ENCODE data around the gene SAT2.
A peak's percentile ranks its signal among the peaks of the same experiment; 100 is the strongest.
"Not testable (repeated sequence)": the region's sequence is repeated elsewhere in the genome, so short reads cannot be mapped to it uniquely, and the experiment has no call there.

Gene SAT2

DNA sequence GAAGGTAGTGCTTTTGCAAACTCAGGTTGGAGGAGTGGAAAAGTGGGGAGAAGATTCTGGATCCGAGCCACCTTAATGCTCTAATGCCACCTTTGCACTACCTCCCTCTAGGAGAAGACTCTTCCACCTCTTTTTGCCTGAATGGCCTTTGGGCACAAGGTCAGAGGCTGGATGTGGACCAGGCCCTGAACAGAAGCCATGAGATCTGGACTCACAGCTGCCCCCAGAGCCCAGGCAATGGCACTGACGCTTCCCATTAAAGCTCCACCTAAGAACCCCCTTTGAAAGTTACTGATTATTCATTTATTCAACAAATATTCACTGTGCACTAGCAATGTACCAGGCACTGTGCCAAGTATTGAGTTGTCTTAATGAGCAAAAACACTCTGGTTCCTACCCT, 5.5 kb upstream of the SAT2 start:
- DNase-seq = no peak

DNA sequence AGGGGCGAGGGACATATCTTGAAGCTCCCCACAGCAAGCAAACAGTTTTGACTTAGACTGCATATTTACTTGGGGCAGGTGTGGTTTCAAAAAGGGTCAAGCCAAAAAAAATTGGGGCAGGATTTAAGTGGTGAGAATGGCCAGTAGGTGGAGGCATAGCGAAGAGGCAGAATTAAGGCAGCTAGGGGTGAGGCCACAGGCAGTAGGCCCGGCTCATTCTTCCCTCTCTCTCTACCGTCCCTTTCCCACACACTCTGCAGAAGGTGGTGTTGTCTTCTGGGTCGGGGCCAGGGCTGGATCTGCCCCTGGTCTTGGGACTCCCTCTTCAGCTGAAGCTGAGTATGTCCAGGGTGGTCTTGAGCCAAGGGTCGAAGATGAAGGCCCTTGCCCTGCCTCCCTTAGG, 4.9 kb upstream of the SAT2 start:
- DNase-seq = no peak

DNA sequence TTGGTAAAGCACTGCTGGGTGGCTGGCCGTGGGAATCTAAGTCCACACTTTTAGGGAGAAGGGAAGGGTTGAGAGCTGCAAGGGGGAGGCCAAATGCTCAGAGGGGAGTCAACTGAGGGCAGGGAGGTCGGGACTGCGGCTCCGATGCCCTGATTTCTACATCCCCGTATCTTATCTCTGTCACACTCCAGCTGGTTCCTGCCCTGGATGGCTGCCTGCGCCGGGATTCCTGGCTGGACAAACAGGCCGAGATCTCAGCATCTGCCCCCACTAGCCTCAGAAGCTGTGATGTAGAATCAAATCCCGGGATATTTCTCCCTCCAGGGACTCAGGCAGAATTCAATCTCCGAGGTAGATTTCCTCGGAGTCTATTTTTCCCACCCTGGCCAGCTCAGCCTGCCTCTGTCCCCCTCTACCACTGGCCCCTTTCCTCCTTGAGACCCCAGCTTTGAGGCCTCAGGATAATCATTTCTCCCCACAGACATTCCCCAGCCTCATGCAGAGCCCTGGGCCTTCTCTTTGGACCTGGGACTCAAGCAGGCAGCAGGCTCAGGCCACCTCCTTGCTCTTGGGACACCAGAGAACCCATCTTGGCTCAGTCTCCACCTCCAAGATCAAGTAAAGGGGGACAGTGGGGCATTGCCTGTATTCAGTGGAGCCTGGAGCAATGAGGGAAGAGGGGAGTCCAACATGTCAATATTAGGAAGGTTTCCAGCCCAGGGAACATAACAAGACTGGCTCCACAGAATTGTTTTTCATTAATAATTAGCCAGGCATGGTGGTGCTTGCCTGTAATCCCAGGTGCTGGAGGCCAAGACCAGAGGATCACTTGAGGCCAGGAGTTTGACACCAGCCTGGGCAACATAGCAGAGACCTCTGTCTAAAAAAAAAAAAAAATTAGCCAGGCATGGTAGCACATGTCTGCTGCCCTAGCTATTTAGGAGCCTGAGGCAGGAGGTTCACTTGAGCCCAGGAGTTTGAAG, 4.1 kb upstream of the SAT2 start:
- DNase-seq = no peak

DNA sequence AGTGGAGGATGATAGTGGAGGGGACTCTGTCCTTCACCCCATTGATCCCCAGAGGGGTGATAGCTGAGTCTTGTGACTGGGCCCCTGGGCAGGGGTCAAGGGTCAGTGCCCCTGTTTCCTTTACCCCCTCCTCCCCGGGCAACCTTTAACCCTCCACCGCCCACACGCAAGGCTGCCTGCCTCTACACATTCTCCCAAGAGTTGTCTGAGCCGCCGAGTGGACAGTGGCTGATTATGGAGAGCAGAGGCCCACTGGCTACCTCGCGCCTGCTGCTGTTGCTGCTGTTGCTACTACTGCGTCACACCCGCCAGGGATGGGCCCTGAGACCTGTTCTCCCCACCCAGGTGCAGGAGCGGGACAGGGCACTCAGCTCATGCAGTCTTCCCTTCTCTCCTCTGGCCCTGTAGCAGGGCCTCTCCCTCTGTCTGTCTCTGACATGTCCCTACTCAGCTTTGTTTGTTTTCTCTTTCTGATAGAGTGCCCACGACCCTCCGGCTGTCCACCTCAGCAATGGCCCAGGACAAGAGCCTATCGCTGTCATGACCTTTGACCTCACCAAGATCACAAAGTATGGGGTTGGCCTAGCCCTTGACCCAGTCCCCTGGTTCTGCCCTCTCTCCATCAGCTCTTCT, 2.4 kb upstream of the SAT2 start, which contains the start of gene SHBG:
Gene SHBG (plus strand): TSS at position 197 of the 633 bp plus-strand sequence. CDS start 38 bp downstream, at position 235.
- no peak for DNase-seq

DNA sequence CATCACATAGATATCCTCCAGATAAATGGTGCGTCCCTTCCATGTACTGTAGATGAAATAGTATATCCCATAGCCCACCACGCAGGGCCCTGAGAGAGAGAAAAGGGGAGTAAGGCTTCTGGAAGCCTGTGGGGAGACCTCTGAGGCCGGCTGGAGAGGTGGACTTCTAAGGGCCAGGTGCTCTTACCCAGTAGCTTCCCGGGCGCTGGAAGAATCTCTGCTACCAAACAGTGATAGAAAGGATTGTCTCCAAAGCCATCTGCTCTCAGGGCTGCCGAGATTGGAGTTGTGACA, 718 bp downstream of the SAT2 start:
- no peak for DNase-seq

DNA sequence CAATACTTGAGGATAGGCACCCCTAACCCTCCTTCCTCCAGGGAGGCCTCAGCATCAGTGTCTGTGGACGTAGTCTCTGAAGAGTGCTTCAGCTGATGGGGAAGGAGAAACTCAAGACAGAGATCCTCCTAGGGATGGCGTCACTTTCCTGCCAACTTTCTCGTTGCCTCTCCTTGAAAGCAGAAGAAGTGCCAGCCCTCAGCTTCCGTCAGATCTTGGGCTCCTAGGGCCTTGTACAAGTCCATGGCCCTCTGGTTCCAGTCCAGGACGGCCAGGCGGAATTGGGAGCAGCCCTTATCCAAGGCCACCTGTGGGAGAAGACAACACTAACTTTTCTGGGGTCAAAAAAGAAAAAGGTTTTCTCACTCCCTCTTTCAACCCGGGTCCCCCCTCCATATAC, 1.3 kb downstream of the SAT2 start:
- DNase-seq = no peak

DNA sequence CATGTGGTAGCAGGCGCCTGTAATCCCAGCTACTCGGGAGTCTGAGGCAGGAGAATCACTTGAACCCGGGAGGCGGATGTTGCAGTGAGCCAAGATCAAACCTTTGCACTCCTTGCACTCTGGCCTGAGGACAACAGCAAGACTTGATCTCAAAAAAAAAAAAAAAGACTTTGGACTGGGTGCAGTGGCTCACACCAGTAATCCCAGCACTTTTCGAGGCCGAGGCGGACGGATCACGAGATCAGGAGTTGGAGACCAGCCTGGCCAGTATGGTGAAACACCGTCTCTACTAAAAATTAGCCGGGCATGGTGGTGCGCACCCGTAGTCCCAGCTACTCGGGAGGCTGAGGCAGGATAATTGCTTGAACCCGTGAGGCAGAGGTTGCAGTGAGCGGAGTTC, 1.9 kb downstream of the SAT2 start:
- DNase-seq = not testable (repeated sequence)

DNA sequence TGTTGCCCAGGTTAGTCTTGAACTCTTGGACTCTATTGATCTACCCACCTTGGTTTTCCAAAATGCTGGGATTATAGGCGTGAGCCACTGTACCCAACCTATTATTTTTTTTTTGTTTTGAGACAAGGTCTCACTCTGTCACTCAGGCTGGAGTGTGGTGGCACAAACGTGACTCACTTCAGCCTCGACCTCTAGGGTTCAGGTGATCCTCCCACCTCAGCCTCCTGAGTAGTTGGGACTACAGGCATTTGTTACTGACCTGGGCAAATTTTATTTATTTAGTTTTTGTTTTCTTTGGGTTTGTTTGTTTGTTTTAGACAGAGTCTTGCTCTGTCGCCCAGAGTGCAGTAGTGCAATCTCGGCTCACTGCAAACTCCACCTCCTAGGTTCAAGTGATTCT, 4.0 kb downstream of the SAT2 start:
- DNase-seq = no peak

DNA sequence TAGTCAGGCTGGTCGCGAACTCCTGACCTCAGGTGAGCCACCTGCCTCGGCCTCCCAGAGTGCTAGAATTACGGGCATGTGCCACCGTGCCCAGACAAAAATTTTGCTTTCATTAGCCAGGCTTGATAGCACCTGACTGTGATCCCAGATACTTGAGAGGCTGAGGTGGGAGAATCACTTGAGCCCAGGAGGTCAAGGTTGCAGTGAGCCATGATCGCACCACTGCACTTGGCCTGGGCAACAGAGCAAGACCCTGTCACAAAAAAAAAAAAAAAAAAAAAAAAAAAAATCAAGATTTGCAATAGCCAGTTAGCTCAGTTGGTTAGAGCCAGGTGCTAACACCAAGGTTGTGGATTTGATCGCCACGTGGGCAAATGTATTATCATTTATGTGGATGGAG, 6.8 kb downstream of the SAT2 start:
- no peak for DNase-seq

DNA sequence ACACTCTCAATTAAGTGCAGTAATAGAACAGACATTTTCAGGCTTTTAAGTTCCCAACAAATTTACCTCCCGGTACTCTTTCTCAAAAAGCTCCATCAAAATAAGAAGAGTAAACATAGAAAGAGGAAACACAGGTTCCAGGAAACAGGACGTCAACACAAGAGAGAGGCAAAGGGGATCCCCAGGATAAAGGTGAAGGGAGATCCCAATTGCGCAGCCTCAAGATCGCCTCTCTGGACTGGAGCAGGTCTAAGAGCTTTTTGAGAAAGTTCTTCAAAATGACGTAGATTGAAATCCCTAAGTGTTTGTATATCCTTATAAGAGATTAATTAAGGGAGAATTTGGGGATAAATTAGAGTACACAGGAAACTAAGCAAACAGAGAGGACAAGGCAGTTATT, 9.0 kb downstream of the SAT2 start:
- DNase-seq = no peak

DNA sequence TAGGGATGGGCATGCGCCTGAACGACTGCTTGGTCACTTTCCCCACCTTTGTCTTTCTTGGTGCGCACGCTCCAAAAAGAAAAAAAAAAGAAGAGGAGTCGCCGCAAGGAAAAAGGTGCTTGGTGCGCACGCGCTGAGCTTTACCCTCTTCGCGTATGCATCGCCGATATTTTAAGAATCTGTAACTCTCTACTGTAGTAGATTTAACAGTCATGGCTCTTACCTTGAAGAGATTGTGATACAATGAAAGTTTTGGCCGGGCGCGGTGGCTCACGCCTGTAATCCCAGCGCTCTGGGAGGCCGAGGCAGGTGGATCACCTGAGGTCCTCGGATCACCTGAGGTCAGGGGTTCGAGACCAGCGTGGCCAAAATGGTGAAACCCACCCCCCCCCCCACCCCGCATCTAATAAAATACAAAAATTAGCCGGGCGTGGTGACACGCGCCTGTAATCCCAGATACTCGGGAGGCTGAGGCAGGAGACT, 12.3 kb downstream of the SAT2 start:
- no peak for DNase-seq

DNA sequence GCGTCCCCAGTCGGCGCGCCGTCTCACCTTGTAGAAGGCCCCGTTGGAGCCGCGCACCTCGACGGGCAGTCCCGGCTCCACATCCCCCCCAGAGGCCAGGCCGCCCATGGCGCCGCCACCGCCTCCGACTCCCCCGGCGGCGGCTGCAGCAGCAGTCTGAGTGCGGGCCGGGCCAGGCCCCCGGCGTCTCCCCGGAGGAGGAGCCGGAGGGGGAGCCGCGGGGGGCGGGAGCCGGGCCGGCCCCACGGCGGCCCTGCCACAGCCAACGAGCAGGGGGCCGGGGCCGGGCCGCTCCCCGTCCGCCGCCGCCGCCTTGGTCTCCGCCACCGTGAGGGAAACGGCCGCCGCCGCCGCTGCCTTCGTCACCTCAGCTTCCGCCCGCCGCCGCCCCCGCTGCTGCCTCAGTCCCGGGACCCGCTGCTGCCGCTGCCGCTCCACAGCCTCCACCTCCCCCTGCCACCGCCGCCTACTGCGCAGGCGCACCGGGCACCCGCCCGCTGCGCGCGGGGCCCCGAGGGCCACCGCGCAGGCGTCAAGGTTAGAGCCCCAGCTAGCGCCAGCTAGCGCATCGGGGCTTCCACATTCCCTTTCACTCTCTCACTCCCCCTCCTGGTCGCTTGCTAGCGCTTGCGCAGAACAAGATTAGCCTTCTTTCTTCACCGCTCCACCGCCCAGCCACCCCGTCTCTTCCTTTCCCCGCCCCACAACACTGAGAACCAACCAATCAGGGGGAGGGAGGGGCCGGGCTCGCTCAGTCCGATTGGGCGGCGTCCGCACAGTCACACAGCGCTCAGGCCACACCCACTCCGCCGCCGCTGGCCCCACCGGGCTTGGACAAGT, 13.0 kb downstream of the SAT2 start, which contains the start of gene FXR2:
Gene FXR2 (minus strand): TSS at position 473 of the 840 bp plus-strand sequence. CDS start 365 bp downstream, at position 108.
- peak; percentile 96 to 99 (median 98) for DNase-seq

DNA sequence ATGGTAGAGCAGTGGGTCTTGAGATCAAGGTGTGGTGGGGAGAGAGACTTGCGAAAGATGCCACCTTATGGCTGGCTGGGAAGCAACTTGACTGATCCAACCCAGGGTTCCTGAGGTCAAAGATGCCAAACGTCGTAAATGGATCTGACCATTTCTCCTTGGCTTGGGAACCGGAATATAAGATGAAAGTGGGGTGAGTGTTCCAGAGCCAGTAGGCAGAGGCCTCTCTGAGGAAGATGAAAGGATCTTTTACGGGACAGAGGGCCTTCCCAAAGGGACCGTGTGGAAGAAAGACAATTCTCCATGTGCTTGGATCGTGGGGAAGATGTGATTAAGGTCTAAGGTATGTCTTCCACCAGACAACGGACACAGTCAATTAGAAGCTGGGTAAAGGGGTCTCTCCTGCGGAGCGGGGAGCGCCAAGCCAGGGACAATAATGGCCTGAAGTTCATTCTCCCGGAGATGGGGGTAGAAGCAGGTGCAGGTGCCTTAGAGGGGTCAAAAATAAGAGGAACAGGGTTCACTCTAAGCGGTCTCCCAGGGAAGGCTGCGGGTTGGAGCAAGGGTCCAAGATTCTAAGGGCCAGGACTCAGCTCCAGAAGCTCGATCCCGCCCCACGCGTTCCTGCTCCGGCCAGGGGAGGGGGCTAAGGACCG, 13.7 kb downstream of the SAT2 start:
- no peak for DNase-seq

DNA sequence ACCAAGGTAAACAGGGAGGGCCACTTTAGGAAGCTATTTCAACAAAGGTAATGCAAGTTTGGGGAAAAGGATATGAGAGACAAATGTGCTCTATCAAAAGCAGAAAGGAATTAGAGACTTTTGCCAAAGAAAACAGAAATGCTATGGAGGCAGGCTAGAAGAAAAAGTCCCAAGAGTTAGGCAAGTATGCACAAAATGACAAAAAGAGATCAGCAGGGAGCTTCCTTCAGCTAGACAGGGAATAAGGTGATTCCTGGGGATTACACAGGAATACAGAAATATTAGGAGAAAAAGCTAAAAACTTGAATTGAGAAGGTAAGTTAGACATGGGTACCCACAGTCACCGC, 15.4 kb downstream of the SAT2 start:
- no peak for DNase-seq

DNA sequence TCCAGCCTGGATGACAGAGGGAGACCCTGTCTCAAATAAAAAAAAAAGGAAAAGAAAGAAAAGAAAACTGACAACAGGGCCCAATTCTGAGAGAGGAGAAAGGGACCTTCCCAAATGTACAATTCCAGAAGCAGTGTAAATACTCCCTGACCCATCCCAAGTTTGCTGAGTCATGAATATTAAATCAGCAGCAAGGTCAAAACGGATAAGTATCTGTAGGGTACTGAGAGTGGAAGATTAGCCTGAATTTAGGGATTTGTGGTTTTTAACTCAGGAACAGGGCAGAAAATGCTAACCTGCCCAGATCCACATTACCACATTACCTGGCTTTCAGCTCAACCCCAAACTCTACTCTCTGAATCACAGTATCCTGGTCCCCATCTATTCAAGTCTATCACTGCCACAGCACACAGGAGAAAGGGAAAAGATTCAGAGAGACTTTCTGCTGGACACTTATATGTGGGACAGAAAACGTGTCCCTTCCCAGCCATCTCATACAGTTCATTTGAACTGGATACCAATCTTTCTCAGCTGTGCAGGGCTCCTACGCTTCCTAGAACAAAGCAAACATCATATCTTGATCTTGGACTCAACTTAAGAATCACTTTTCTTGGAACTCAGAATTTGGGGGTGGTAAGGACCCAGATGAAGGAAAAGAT, 15.9 kb downstream of the SAT2 start:
- DNase-seq = no peak

DNA sequence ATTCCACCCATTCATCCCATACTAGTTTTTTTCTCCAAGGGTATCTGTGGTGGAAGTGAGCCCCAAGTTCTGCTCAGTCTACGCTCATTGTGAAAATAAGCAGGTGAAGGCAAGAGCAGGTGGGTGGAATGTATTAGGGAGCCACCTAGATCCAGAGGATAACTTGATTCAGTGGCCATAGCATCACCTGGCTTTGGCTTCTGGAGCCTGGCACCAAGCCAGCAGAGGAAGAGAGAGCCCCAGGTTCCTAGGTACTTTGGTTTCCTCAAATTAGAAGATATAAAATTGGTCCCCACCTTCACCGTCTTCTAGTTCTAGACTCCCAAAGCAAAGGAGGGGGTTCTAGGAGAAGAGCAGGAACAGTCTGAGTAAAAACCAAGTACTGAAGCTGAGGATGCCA, 17.0 kb downstream of the SAT2 start:
- no peak for DNase-seq

DNA sequence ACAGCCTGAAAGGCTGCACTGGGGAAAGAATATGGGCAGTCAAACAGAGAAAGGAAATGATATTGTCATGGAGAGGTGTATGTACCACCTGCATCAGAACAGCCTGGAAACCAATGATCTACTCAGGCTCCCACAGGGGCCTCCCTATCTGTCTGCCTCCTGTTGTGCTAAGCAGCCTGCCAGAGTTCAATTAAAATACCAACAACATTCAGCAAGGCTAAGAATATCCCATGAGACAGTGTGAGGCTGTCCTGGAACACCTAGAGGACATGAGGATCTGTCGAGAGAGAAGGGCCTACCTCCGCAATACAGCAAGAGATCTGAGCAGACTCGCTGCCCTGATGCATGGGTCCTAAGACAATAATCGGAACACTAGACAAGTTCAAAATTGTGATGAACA, 21.3 kb downstream of the SAT2 start:
- no peak for DNase-seq

DNA sequence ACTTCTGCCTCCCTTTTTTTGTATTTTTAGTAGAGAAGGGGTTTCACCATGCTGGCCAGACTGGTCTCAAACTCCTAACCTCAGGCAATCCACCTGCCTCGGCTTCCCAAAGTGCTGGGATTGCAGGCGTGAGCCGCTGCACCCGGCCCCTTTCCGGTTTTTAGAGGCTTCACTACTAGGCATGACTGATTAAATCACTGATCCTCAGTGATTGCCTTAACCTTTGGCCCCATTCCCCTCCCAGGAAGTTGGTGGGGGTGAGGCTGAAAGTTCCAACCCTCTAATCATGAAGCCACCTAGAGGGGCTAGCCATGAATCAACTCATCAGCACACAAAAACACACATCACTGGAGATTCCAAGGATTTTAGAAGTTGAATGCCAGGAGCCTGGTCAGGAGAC, 30.1 kb downstream of the SAT2 start:
- DNase-seq = not testable (repeated sequence)

DNA sequence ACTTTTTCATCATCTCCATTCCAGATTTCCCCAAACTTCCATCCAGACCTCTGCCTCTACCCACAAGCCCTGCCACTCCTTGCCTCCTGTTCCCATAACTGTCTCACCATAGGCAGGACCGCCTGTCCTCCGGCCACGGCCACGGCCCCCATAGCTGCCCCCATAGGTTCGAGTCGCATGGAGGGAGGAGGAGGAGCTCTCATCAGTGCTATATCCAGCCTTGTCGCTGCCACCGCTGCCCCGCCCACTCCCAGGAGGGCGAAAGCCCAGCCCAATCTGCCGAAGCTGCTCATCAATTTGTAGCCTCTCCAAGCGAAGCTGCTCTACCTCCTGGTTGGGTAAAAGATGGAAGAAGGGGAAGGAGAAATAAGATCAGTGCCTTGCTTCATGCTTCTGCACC, 34.3 kb downstream of the SAT2 start:
- no peak for DNase-seq

DNA sequence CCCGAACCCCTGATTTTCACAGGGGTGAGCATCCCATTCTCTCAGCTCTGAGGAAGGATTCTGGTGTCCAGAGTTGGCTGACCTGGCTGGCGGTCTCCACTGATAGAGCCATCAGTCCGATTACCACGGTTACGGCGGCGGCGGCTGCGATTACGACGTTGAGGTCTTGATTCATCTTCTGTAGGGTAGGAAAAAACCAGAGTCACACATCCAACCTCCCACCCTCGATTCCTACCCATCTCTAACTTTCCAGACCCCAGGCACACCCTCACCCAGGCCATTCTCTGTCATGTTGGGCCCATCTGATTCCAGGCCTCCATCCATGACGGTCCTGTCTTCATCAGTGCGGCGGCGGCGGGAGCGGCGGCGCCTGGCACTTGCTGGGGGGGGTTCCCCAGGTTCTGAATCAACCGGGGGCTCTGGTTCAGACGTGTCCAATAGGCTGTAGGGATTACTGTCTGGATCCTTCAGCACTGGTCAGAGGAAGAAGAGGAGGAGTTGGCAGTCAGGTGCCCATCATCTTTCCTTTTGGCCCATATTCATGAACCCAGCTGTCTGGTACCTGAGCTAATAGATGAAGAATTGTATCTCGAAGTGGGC, 35.1 kb downstream of the SAT2 start:
- DNase-seq = no peak

DNA sequence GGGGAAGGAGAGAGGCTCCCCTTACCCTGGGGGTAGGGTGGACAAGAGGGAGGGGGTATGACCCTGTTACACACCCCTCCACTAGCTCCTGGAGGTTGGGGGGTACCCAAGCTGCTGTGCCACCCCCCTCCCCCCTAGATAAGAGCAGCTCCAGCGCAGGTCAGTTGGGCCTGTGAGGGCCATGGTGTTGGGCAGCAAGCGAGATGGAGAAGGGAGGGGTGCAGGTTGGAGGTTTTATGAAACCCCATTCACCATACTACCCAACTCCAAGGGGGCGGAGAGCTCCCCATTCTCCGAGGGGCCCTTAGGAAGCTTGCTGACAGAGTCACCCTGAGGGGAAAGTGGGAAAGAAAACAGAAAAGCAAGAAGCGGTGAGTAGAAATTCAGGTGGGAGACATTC, 36.0 kb downstream of the SAT2 start:
- no peak for DNase-seq

DNA sequence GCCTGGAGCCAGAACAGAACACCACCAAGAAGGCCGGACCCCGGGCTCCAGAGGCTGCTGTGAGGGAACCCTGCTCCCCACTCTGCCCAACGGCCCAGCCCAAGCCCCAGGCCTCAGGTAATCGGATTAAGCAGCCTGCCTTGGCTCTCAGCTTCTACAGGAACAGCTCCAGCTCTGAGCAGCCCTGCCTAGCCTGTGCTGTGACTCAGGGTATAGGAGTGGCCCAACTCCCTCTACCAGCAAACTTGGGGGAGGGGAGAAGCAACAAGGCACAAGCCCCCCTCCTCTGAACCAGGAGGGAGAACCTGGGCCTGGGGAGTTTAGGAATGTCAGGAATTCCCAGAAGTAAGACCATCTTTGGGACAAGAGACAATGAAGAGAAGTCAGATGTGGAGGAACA, 36.9 kb downstream of the SAT2 start:
- DNase-seq = no peak

All from activated CD4-positive, CD25-positive, alpha-beta regulatory T cell (primary cell).